ENCODE data around the gene KCNJ18.
"Not testable (repeated sequence)": the region's sequence is repeated elsewhere in the genome, so short reads cannot be mapped to it uniquely, and the experiment has no call there.

Gene KCNJ18

GRCh38 chr17:21702029-21702428 lies 9.7 kb downstream of the KCNJ18 start:
- in situ Hi-C loops (cut with MboI; ENCODE audit: low sequenced_read_pairs) = not testable (repeated sequence)

DNA sequence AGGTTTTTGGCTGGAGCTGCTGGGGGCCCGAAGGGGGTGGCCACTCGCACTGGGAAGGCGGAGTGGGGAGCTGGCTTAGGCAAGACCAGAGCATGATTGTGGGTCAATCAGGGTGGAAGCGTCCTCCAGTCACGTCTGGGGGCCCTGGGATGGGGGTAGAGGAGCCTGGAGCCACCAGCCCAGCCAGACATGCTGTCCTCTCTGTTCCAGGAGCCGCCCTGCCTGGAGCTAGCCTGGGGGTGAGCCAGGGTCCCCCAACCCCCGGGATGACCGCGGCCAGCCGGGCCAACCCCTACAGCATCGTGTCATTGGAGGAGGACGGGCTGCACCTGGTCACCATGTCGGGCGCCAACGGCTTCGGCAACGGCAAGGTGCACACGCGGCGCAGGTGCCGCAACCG lies 10.2 kb downstream of the KCNJ18 start:
- in situ Hi-C loops (cut with MboI; ENCODE audit: low sequenced_read_pairs) = not testable (repeated sequence)

- in situ Hi-C loops (cut with MboI; ENCODE audit: low sequenced_read_pairs) = not testable (repeated sequence)
Observed at GRCh38 chr17:21702940-21703640, 10.8 kb downstream of the KCNJ18 start.

- in situ Hi-C loops (cut with MboI; ENCODE audit: low sequenced_read_pairs) = not testable (repeated sequence)
Observed at GRCh38 chr17:21703891-21704872, 11.9 kb downstream of the KCNJ18 start.

- in situ Hi-C loops (cut with MboI; ENCODE audit: low sequenced_read_pairs) = no loop called here
Observed at GRCh38 chr17:21705021-21705601, 12.8 kb downstream of the KCNJ18 start.

DNA sequence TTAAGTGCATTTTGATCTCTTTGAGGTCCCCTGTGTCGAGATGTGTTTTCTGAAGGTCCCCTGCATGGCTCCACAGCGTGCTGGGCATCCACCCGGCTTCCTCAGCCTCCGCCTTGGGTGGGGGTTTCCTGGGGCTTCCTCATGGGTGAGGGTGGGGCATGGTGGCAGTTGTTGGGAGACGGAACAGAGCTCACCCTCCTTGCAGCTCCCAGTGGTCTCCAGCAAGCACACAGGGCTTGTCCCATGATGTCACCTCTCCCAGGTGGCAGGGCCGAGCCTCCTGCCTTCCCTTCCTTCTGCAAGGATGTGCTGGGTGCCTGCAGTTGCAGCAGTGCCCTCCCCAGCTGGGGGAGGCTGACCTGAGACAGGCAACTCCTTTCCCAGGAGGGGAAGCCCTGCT lies 13.4 kb downstream of the KCNJ18 start:
- in situ Hi-C loops (cut with MboI; ENCODE audit: low sequenced_read_pairs) = not testable (repeated sequence)

DNA sequence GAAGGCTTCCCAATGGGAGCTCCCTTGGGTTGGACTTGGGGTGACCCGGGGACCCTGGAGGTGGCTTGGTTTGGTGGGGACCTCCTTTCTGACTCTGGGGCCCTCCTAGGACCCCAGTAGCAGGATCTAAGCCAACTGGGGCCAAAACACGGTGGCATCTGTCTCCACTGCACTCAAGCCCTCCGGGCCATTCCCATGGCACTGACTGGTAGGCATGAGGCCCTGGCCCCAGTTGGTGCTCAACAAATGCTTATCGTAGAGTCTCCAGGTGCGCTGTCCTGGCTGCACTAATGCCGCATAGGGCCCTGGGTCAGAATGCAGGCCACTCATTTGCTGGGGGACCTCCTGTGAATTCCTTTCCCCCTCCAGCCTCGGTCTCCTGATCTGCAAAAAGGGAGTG lies 14.2 kb downstream of the KCNJ18 start:
- in situ Hi-C loops (cut with MboI; ENCODE audit: low sequenced_read_pairs) = not testable (repeated sequence)

- in situ Hi-C loops (cut with MboI; ENCODE audit: low sequenced_read_pairs) = not testable (repeated sequence)
Observed at GRCh38 chr17:21707131-21707530, 14.8 kb downstream of the KCNJ18 start.

- in situ Hi-C loops (cut with MboI; ENCODE audit: low sequenced_read_pairs) = not testable (repeated sequence)
Observed at GRCh38 chr17:21707711-21708611, 15.6 kb downstream of the KCNJ18 start.

GRCh38 chr17:21708612-21709535 lies 16.6 kb downstream of the KCNJ18 start:
- in situ Hi-C loops (cut with MboI; ENCODE audit: low sequenced_read_pairs) = not testable (repeated sequence)

DNA sequence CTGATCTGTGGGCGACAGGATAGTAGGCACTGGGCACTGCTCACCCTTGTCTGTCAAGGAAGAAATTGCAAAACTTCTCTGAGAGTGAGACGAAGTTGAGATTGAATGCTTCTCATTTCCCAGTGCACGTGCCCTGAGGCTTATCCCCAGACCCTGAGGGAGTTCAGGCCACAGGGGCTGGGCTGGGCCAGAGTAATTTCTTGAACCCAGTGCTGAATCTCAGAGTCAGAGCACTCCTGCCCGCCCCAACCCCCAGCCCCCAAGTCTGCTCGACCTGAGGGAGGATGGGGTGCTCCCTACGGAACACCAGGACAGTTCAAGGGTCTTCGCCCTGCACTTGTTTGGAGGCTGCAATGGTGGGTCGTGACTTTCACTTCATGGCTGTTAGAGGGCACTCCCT lies 17.7 kb downstream of the KCNJ18 start:
- in situ Hi-C loops (cut with MboI; ENCODE audit: low sequenced_read_pairs) = not testable (repeated sequence)

GRCh38 chr17:21710486-21710885 lies 18.2 kb downstream of the KCNJ18 start:
- in situ Hi-C loops (cut with MboI; ENCODE audit: low sequenced_read_pairs) = not testable (repeated sequence)

DNA sequence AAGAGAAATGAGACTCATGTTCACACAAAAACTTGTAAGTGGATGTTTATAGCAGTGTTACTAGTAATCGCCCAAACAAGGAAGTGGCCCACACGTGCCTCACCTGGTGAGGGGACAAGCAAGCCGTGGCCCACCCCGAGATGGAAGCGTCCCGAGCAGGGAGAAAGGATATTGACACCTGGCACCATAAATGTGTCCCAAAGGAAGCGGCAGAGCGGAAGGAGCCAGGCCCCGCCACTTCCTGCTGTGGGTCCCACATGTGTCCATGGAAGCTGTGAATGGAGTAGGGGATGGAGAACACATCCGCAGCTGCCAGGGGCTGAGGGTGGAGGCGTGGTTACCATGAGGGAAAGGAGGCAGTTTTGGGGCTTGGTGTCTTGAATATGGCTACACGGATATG lies 18.9 kb downstream of the KCNJ18 start:
- in situ Hi-C loops (cut with MboI; ENCODE audit: low sequenced_read_pairs) = no loop called here

DNA sequence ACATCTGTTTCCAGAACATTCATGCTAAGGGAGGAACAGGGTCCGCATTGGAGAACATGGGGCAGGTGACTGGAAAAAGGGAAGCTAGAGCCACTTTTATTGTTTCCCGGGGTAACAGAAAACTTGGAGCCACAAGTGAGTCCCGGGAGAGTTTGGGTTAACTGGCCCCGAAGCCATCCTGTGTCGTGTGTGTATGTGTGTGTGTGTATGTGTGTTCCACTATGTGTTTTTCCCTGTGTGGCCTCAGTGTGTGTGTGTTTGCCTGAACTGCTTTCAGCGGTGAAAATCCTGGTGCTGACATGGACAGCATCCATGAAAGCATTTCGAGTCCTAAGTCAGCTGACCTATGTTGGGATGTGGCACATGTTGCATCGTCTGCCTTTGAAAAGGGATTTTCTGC lies 20.7 kb downstream of the KCNJ18 start:
- in situ Hi-C loops (cut with MboI; ENCODE audit: low sequenced_read_pairs) = not testable (repeated sequence)

GRCh38 chr17:21713631-21714030 lies 21.3 kb downstream of the KCNJ18 start:
- in situ Hi-C loops (cut with MboI; ENCODE audit: low sequenced_read_pairs) = not testable (repeated sequence)

DNA sequence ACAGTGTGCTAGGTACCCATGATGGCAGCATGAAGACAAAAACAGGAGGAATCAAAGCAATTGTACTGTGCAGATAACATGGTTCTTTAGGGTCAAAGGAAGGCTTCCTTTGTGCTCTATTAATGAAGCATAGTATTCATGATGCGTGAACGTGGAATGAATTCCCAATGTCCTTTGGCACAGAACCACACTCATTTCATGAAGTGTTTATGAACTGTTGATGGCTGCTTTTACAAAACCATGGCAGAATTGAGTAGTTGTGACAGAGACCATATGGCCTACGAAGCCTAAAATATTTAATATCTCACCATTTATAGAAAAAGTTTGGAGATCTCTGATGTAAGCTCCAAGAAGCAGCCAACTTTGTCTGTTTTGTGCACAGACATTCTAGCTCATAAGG lies 22.4 kb downstream of the KCNJ18 start:
- in situ Hi-C loops (cut with MboI; ENCODE audit: low sequenced_read_pairs) = not testable (repeated sequence)

- in situ Hi-C loops (cut with MboI; ENCODE audit: low sequenced_read_pairs) = not testable (repeated sequence)
Observed at GRCh38 chr17:21715877-21716276, 23.6 kb downstream of the KCNJ18 start.

DNA sequence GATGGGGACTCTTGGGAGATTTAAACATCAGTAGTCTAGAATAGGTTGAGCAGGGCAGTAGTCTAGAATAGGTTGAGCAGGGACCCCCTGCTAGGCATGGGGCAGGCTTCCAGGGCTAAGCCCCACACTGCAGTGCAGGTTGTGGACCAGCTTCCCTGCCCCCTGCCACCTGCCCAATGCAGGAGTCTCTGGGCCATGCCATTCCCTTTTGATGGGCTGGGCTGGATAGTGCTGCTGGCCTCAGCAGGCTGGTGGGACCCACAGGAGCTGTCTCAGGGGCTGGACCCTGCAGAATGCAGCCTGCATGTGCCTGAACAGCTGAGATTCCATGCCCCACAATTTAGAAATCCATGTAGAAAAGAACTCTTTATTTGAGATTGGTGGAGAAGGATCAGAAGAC lies 26.6 kb downstream of the KCNJ18 start:
- in situ Hi-C loops (cut with MboI; ENCODE audit: low sequenced_read_pairs) = not testable (repeated sequence)

GRCh38 chr17:21719511-21720226 lies 27.3 kb downstream of the KCNJ18 start:
- in situ Hi-C loops (cut with MboI; ENCODE audit: low sequenced_read_pairs) = not testable (repeated sequence)

Measured in HL-60/S4 treated with retinoic acid at 250 ng/mL for 4 days and 3 days (cell line).